ENCODE measurements around the gene CREBBP.
A peak's percentile ranks its signal among the peaks of the same experiment; 100 is the strongest.
"Not testable (repeated sequence)": the region's sequence is repeated elsewhere in the genome, so short reads cannot be mapped to it uniquely, and the experiment has no call there.

The CREBBP gene

DNA sequence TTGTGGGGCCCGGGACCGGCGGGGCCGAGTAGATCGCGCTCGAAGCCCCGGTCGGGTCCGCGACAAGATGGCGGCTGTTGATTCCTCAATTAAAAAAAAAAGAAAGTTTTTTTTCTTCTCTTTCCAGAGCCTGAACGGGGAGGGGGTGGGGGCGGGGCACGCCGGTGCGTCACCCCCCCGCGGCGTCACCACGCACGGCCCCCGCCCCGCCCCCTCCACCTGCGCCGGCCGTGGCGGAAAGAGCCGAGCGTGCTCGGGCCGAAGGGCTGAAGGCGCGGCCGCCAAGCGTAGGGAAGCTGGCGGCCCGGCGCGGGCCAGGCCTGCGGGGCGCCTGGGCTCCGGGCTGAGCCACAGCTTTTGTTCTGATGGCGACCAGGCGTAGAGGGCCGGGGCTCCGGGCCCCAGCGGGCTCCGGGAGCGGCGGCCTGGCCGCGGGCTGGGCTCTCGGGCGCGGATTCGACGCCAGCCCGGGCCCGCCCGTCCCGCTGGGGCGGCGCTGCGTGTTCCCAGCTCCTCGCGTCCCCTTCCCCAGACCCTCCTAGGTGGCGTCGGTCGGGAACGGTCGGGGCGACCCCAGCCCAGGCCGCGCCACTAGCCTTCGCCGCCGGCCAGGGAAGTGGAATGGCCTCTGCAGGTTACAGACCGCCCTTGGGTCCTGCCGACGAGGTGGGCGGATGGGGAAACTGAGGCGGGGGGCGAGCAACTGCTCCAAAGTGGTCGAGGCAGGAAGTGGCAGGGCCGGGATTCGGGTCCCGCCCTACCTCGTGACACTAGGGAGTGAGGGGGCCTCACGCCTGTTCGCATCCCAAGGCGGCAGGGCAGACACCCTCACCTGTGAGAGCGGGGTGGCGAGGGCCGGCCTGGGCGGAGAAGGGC is at the start of gene CREBBP:
Gene CREBBP, minus strand, starts transcription at position 91 of the 876 bp plus-strand sequence. CDS start 797 bp downstream, outside the sequence.
- peak; percentile 44 for DNase-seq

DNA sequence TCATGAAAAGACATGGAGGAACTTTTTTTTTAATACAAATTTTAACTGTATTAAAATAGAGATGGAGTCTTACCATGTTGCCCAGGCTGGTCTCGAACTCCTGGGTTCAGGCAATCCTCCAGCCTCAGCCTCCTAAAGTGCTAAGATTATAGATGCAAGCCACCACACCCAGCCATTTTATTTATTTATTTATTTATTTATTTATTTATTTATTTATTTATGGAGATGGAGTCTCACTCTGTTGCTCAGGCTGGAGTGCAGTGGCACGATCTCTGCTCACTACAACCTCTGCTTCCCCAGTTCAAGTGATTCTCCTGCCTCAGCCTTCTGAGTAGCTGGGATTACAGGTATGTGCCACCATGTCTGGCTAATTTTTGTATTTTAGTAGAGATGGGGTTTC is 46.6 kb upstream of the CREBBP start:
- not testable (repeated sequence) for DNase-seq

DNA sequence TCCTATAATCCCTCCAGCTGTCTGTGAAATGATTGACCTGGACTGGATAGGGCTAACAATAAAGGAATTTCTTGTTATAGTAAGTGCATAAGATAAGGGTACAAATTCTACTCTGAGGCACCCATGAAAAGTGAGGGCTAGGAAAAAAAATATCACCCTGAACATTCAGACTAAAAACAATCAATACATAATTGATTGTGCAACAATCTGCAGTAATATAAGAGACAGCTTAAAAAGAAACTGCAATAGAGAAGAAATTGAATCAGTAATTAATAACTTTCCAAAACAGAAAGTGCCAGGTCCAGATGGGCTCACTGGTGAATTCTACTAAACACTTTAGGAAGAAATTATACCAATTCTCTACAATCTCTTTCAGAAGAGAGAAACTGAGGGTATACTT is 44.2 kb upstream of the CREBBP start:
- DNase-seq = no peak

- no peak for DNase-seq
Observed at GRCh38 chr16:3922241-3922640, 41.7 kb upstream of the CREBBP start.

GRCh38 chr16:3920206-3920605 is 39.7 kb upstream of the CREBBP start:
- no peak for DNase-seq

DNA sequence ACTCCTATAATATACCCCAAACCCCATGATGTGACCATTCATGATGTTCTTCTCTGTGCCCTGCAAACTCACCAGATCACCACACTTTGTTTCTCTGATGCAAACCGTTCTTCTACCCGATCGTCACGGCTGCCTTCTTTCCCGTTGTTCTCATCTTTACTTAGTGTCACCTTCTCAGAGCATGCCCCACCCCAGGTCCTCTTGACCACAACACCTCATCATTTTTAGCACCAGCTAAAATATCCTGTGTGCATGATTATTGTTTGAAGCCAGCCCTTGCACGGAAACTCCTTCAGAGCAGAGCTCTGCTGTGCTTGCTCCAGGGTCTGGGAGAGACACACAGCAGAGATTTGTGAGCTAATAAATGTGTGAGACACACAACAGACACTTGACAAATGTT is 38.9 kb upstream of the CREBBP start:
- DNase-seq = no peak

DNA sequence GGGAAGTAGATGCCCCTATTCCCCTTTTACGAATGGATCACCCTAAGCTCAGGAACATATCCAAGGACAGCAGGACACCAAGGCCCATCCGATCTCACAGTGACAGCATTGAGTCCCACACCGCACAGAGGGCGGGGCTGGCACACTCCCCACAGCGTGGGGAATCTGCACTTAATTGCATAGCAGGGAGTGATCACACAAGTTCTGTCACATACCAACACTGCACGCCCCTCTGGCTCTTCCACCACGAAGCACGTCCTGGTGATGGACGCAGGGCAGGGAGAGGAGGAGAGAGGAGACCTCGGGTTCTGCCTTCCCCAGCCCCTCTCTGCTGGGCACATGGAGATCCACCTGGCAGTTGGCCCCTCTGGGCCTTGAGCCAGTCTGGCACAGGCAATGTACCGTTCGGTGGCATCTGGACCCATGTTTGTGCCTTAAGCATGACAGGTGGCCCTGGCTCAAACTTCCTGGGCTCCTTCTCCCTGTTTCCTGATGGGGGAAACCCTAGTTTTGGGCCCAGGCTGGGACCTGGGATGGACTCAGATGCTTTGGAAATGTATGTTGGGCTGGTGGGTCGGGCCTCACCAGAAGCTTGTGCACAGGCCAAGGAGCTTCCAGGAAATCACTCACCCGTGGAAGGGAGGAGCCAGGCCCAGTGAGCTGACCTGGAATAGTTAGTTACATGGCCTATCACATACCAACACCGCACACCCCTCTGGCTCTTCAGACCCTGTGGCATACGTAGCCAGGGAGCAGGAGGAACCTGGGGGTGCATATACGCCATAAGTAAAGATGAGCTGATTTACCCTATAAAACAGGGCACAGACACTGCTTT is 35.1 kb upstream of the CREBBP start:
- no peak for DNase-seq

- no peak for DNase-seq
Observed at GRCh38 chr16:3912897-3913296, 32.4 kb upstream of the CREBBP start.

DNA sequence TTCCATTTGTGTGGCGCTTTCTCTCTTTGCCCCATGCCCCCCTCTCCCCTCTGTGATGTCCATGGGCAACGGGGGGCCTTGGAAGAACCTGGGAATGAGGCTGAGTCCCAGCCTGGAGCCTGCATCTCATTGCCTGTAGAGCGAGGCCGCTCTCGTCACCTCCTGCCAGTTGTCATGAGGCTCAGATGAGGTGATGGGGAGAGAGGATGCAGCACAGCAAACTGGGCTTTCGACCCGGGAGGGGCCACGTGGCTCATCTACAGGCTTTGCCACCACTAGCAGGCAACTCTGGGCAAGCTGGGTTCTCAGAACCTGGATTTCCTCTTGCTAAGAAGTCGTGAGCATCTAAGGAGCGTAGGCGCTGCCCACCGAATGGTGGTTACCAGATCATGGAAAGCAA is 31.9 kb upstream of the CREBBP start:
- no peak for DNase-seq

- DNase-seq = not testable (repeated sequence)
Observed at GRCh38 chr16:3911741-3912140, 31.2 kb upstream of the CREBBP start.

GRCh38 chr16:3909791-3910583 is 29.5 kb upstream of the CREBBP start:
- DNase-seq = no peak

DNA sequence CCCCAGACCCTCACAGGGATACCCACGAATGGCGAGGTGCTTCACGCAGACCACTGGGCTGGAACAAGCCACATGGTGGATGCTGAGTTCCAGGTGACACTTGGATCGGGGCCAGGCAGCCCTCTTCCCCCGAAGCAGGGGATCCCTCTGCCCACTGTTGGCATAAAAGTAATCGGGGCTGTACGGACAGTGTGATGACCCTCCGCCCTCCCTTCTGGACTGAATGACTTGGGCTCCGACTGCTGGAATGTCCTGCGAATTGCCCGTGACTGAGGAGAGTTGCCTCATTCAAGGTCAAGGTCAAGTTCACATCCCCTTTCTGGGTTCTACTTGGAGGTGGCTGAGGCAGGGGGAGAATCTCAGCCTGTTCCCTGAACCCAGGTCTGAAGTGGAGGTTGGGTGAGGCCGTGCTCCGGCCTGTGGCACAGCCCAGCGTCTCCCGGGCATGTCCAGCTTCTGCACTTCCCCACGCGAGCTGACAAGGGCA is 28.5 kb upstream of the CREBBP start:
- no peak for DNase-seq

DNA sequence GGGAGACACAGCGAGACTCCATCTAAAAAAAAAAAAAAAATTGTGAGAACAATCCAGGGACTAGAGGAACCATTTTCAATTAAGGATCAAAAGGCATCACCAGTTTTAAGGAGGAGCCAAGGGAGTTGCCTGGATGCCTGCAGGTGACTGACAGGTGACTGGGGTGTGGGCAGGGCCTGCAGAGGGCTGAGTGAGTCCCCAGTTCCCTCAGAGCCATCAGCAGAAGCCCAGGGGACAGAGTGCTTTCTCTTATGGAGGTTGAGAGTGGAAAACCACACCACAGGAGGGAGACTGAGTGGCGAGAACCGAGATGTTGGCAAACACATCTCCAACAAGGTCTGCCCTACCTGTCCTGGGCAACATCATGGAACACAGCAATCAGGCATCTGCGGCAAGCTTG is 27.1 kb upstream of the CREBBP start:
- no peak for DNase-seq

- no peak for DNase-seq
Observed at GRCh38 chr16:3906363-3906762, 25.9 kb upstream of the CREBBP start.

- DNase-seq = no peak
Observed at GRCh38 chr16:3904875-3905274, 24.4 kb upstream of the CREBBP start.

DNA sequence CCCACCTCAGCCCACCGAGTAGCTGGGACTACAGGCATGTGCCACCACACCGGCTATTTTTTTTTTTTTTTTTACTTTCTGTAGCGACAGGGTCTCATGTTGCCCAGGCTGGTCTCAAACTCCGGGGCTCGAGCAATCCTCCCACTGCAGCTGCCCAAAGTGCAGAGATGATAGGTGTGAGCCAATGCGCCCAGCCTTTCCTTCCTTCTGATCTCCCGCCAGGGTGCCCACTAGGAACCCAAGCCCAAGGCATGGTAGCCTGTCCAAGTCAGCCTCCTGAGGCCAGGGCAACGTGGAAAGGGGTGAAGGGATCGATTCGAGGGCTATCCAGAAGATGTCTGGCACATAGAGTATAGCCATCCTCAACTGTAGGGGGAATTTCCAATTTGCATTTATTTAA is 9.6 kb upstream of the CREBBP start:
- DNase-seq = no peak

- no peak for DNase-seq
Observed at GRCh38 chr16:3889059-3889458, 8.5 kb upstream of the CREBBP start.

DNA sequence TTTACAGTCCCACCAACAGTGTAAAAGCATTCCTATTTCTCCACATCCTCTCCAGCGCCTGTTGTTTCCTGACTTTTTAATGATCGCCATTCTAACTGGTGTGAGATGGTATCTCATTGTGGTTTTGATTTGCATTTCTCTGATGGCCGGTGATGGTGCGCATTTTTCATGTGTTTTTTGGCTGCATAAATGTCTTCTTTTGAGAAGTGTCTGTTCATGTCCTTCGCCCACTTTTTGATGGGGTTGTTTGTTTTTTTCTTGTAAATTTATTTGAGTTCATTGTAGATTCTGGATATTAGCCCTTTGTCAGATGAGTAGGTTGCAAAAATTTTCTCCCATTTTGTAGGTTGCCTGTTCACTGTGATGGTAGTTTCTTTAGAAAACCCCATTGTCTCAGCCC is 5.5 kb upstream of the CREBBP start:
- not testable (repeated sequence) for DNase-seq

DNA sequence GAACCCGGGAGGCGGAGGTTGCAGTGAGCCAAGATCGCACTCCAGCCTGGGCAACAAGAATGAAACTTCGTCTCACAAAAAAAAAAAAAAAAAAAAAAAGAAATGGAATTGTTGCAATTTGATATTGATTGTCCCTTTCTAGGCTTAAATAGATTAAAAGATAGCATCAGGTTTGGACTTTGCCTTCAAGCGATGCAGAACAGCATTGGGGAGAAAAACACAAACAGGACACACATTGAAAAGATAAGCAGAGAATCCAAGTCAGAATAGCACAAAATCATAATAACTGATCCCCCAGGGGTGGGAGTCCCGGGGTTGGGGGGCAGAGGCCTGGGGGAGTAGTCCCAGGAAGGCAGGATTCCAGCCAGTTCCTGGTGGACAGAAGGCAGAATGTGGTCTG is 3.9 kb upstream of the CREBBP start:
- DNase-seq = no peak

DNA sequence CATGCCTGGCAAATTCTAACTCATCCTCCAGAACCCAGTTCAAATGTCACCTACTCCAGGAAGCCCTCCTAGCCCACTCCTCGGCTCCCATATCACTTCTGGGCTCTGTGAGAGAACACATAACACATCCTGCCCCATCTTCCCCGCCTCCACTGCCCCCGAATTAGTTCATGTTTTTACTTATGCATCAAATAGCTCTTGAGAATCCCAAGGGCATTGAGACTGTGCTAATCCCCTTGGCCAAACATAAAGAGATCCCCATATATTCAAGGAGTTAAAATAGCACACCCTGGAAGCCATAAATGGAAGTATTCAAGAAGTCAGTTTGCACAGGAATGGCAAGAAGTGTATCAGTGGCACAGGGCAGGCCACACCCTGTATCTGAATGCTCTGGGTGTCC is 2.0 kb upstream of the CREBBP start:
- DNase-seq = no peak

GRCh38 chr16:3881499-3881990 is 1.0 kb upstream of the CREBBP start:
- no peak for DNase-seq

DNA sequence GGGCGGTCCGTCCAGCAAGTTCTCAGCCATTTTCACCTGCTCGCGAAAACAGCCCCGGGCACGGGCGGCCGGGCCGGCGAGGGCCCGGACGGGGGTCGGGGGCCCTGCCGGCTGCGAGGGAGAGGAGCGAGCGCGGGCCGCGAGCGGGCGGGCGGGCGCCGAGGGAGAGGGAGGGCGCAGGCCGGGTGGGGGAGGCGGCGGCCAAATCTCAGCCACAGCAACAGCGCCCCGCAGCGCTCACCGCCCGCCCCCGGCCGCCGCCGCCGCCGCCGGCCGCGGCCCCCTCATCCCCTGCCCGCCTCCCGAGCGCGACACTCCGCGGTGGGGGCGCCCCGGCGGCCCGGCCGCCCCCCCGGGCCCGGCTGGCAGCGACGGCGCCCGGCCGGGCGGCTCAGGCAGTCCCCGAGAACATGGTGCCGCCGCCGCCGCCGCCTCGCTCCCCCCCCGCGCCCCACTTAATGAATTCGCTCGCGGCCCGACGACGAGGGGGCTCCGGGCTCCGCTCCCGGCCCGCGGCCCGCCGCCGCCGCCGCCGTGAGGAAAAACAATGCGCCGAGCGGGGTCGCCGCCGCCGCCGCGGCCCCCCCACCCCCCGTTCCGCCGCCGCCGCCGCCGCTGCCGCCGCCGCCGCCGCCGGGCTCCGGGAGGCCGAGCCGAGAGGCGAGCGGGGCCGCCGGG is 487 bp downstream of the CREBBP start:
- no peak for DNase-seq
